ENCODE measurements around the gene SETBP1.

DNA sequence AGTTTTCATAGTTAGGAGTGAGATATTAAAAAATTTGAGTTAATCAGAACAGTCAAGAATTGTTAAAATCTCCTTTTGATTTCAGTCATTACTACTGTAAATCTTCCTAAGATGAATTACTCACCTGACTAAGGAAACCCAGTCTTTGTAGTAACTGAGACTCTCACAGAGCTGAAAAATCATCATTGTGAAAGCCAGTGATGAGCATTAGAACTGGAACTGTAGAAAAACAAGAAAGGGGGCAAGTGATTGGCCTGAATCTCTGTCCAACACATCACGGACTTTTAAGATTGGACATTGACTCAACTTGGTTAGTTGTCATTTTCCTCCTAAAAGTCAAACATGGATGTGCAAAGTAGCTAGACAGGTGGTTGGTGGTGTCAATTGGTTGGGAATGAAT lies 21.9 kb downstream of the SETBP1 start:
- TF ChIP-seq FOXJ3 (CRISPR knock-in tag; IDR thresholded peaks at IDR 0.05; ENCODE audit: borderline replicate concordance) (no peak), ZNF138 (CRISPR knock-in tag; conservative IDR thresholded peaks at IDR 0.05) (no peak), NFATC4 (CRISPR knock-in tag; IDR thresholded peaks at IDR 0.05) (no peak), ATF1 (CRISPR knock-in tag; IDR thresholded peaks at IDR 0.05) (no peak)
- TF ChIP-seq, protein P1, sequence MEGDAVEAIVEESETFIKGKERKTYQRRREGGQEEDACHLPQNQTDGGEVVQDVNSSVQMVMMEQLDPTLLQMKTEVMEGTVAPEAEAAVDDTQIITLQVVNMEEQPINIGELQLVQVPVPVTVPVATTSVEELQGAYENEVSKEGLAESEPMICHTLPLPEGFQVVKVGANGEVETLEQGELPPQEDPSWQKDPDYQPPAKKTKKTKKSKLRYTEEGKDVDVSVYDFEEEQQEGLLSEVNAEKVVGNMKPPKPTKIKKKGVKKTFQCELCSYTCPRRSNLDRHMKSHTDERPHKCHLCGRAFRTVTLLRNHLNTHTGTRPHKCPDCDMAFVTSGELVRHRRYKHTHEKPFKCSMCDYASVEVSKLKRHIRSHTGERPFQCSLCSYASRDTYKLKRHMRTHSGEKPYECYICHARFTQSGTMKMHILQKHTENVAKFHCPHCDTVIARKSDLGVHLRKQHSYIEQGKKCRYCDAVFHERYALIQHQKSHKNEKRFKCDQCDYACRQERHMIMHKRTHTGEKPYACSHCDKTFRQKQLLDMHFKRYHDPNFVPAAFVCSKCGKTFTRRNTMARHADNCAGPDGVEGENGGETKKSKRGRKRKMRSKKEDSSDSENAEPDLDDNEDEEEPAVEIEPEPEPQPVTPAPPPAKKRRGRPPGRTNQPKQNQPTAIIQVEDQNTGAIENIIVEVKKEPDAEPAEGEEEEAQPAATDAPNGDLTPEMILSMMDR (IDR thresholded peaks at IDR 0.05) = no peak
- TF ChIP-seq, protein P2, sequence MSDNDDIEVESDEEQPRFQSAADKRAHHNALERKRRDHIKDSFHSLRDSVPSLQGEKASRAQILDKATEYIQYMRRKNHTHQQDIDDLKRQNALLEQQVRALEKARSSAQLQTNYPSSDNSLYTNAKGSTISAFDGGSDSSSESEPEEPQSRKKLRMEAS (CRISPR knock-in tag; IDR thresholded peaks at IDR 0.05) = no peak
- TF ChIP-seq, protein P3, sequence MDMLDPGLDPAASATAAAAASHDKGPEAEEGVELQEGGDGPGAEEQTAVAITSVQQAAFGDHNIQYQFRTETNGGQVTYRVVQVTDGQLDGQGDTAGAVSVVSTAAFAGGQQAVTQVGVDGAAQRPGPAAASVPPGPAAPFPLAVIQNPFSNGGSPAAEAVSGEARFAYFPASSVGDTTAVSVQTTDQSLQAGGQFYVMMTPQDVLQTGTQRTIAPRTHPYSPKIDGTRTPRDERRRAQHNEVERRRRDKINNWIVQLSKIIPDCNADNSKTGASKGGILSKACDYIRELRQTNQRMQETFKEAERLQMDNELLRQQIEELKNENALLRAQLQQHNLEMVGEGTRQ (CRISPR knock-in tag; IDR thresholded peaks at IDR 0.05) = no peak
- TF ChIP-seq, protein P4, sequence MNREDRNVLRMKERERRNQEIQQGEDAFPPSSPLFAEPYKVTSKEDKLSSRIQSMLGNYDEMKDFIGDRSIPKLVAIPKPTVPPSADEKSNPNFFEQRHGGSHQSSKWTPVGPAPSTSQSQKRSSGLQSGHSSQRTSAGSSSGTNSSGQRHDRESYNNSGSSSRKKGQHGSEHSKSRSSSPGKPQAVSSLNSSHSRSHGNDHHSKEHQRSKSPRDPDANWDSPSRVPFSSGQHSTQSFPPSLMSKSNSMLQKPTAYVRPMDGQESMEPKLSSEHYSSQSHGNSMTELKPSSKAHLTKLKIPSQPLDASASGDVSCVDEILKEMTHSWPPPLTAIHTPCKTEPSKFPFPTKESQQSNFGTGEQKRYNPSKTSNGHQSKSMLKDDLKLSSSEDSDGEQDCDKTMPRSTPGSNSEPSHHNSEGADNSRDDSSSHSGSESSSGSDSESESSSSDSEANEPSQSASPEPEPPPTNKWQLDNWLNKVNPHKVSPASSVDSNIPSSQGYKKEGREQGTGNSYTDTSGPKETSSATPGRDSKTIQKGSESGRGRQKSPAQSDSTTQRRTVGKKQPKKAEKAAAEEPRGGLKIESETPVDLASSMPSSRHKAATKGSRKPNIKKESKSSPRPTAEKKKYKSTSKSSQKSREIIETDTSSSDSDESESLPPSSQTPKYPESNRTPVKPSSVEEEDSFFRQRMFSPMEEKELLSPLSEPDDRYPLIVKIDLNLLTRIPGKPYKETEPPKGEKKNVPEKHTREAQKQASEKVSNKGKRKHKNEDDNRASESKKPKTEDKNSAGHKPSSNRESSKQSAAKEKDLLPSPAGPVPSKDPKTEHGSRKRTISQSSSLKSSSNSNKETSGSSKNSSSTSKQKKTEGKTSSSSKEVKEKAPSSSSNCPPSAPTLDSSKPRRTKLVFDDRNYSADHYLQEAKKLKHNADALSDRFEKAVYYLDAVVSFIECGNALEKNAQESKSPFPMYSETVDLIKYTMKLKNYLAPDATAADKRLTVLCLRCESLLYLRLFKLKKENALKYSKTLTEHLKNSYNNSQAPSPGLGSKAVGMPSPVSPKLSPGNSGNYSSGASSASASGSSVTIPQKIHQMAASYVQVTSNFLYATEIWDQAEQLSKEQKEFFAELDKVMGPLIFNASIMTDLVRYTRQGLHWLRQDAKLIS (CRISPR knock-in tag; IDR thresholded peaks at IDR 0.05; ENCODE audit: borderline replicate concordance) = no peak
- TF ChIP-seq, protein P5, sequence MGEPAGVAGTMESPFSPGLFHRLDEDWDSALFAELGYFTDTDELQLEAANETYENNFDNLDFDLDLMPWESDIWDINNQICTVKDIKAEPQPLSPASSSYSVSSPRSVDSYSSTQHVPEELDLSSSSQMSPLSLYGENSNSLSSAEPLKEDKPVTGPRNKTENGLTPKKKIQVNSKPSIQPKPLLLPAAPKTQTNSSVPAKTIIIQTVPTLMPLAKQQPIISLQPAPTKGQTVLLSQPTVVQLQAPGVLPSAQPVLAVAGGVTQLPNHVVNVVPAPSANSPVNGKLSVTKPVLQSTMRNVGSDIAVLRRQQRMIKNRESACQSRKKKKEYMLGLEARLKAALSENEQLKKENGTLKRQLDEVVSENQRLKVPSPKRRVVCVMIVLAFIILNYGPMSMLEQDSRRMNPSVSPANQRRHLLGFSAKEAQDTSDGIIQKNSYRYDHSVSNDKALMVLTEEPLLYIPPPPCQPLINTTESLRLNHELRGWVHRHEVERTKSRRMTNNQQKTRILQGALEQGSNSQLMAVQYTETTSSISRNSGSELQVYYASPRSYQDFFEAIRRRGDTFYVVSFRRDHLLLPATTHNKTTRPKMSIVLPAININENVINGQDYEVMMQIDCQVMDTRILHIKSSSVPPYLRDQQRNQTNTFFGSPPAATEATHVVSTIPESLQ (CRISPR knock-in tag; IDR thresholded peaks at IDR 0.05) = no peak
- TF ChIP-seq, protein P6, sequence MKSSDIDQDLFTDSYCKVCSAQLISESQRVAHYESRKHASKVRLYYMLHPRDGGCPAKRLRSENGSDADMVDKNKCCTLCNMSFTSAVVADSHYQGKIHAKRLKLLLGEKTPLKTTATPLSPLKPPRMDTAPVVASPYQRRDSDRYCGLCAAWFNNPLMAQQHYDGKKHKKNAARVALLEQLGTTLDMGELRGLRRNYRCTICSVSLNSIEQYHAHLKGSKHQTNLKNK (CRISPR knock-in tag; IDR thresholded peaks at IDR 0.05) = no peak
- TF ChIP-seq, protein P7, sequence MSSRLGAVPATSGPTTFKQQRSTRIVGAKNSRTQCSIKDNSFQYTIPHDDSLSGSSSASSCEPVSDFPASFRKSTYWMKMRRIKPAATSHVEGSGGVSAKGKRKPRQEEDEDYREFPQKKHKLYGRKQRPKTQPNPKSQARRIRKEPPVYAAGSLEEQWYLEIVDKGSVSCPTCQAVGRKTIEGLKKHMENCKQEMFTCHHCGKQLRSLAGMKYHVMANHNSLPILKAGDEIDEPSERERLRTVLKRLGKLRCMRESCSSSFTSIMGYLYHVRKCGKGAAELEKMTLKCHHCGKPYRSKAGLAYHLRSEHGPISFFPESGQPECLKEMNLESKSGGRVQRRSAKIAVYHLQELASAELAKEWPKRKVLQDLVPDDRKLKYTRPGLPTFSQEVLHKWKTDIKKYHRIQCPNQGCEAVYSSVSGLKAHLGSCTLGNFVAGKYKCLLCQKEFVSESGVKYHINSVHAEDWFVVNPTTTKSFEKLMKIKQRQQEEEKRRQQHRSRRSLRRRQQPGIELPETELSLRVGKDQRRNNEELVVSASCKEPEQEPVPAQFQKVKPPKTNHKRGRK (CRISPR knock-in tag; IDR thresholded peaks at IDR 0.05; ENCODE audit: borderline replicate concordance) = no peak
- TF ChIP-seq, protein P8, sequence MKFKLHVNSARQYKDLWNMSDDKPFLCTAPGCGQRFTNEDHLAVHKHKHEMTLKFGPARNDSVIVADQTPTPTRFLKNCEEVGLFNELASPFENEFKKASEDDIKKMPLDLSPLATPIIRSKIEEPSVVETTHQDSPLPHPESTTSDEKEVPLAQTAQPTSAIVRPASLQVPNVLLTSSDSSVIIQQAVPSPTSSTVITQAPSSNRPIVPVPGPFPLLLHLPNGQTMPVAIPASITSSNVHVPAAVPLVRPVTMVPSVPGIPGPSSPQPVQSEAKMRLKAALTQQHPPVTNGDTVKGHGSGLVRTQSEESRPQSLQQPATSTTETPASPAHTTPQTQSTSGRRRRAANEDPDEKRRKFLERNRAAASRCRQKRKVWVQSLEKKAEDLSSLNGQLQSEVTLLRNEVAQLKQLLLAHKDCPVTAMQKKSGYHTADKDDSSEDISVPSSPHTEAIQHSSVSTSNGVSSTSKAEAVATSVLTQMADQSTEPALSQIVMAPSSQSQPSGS (CRISPR knock-in tag; IDR thresholded peaks at IDR 0.05; ENCODE audit: borderline replicate concordance, low read depth) = no peak
